Chondrocyte (in vitro differentiated cells): ENCODE results near the gene TMEM190. TPM values are rescaled to one million over a fixed set of nuclear protein-coding genes. Genes with fewer than 3 reads are reported as not detected.

Experiments
- DNase-seq: peaks from one replicate; pipeline ENCODE4 v3.0.0; 2021; ENCODE audit warnings: mixed read lengths, low spot score
- H3K27ac Mint-ChIP-seq: one replicate; pipeline ENCODE4 v1.8.0; 2021; ENCODE audit warnings: mild to moderate bottlenecking, moderate library complexity, mixed read lengths; ENCODE audit not compliant: unreplicated experiment
- H3K27me3 Mint-ChIP-seq: 2 replicates; pipeline ENCODE4 v1.8.0; 2021; ENCODE audit warnings: low read depth, mixed read lengths
- H3K36me3 Mint-ChIP-seq: 2 replicates; pipeline ENCODE4 v1.8.0; 2021; ENCODE audit warnings: low read depth, mixed read lengths
- H3K4me1 Mint-ChIP-seq: 2 replicates; pipeline ENCODE4 v1.8.0; 2021; ENCODE audit warnings: low read depth, mild to moderate bottlenecking, mixed read lengths
- H3K4me3 Mint-ChIP-seq: one replicate; pipeline ENCODE4 v1.8.0; 2021; ENCODE audit warnings: mild to moderate bottlenecking, moderate library complexity, mixed read lengths; ENCODE audit not compliant: unreplicated experiment
- H3K9me3 Mint-ChIP-seq: 2 replicates; pipeline ENCODE4 v1.8.0; 2021; ENCODE audit warnings: low read depth, mixed read lengths
- CTCF ChIP-seq: fragments of 200-600 bp; sonication (generic); IDR thresholded peaks from 2 replicates; pipeline ENCODE4 v1.5.0; 2021; ENCODE audit warnings: antibody characterized with exemption, mild to moderate bottlenecking, moderate library complexity
- total RNA-seq: library from RNA; stranded (reverse); gene quantifications from 3 replicates; pipeline ENCODE4 v1.2.1, GENCODE V29; 2021

TMEM190 gene
- total RNA-seq, 1 donor from 2014 or later, result 0.52 TPM

GRCh38 chr19:55377356-55378131, 918 bp downstream of the TMEM190 start:
- no peak overlapping the region for H3K4me3 Mint-ChIP-seq
- no peak overlapping the region for H3K27ac Mint-ChIP-seq
- no peak for TF ChIP-seq CTCF

GRCh38 chr19:55379174-55379573, 2.5 kb downstream of the TMEM190 start:
- Mint-ChIP-seq H3K36me3 (no peaks in the 10 kb centered on the region), H3K27ac (no peak overlapping the region), H3K9me3 (no peaks in the 10 kb centered on the region), H3K4me1 (peaks cover 3% of the 10 kb centered on the region), H3K4me3 (no peak overlapping the region), H3K27me3 (no peaks in the 10 kb centered on the region)
- no peak for DNase-seq
- TF ChIP-seq CTCF, result no peak

More at GRCh38 chr19:55377356-55378131, 918 bp downstream of the TMEM190 start:
- Mint-ChIP-seq H3K27me3 (no peaks in the 10 kb centered on the region), H3K36me3 (no peaks in the 10 kb centered on the region), H3K9me3 (no peaks in the 10 kb centered on the region), H3K4me1 (peaks cover 7% of the 10 kb centered on the region)
- DNase-seq, result no peak

GRCh38 chr19:55382013-55382412, 5.4 kb downstream of the TMEM190 start:
- TF ChIP-seq CTCF, result no peak
- DNase-seq, result no peak
- Mint-ChIP-seq H3K36me3 (peaks cover 7% of the 10 kb centered on the region), H3K4me1 (peaks cover 21% of the 10 kb centered on the region), H3K4me3 (no peak overlapping the region), H3K9me3 (no peaks in the 10 kb centered on the region), H3K27me3 (no peaks in the 10 kb centered on the region), H3K27ac (no peak overlapping the region)

- Mint-ChIP-seq H3K9me3 (no peaks in the 10 kb centered on the region), H3K27me3 (no peaks in the 10 kb centered on the region), H3K4me3 (peak overlapping the region; percentile 39), H3K36me3 (peaks cover 13% of the 10 kb centered on the region), H3K4me1 (peaks cover 27% of the 10 kb centered on the region), H3K27ac (no peak overlapping the region)
- no peak for TF ChIP-seq CTCF
- DNase-seq, result no peak
Observed at GRCh38 chr19:55382522-55383054, 6.0 kb downstream of the TMEM190 start.

GRCh38 chr19:55383279-55384130, 6.9 kb downstream of the TMEM190 start:
- Mint-ChIP-seq H3K9me3 (no peaks in the 10 kb centered on the region), H3K4me3 (peak overlapping the region; percentile 66), H3K27me3 (no peaks in the 10 kb centered on the region), H3K4me1 (peaks cover 34% of the 10 kb centered on the region), H3K27ac (peak overlapping the region; percentile 66), H3K36me3 (peaks cover 16% of the 10 kb centered on the region)
- peak; percentile 64 for TF ChIP-seq CTCF
- DNase-seq, result no peak
